Measurements from ENCODE around the gene KHNYN.

Gene KHNYN

DNA sequence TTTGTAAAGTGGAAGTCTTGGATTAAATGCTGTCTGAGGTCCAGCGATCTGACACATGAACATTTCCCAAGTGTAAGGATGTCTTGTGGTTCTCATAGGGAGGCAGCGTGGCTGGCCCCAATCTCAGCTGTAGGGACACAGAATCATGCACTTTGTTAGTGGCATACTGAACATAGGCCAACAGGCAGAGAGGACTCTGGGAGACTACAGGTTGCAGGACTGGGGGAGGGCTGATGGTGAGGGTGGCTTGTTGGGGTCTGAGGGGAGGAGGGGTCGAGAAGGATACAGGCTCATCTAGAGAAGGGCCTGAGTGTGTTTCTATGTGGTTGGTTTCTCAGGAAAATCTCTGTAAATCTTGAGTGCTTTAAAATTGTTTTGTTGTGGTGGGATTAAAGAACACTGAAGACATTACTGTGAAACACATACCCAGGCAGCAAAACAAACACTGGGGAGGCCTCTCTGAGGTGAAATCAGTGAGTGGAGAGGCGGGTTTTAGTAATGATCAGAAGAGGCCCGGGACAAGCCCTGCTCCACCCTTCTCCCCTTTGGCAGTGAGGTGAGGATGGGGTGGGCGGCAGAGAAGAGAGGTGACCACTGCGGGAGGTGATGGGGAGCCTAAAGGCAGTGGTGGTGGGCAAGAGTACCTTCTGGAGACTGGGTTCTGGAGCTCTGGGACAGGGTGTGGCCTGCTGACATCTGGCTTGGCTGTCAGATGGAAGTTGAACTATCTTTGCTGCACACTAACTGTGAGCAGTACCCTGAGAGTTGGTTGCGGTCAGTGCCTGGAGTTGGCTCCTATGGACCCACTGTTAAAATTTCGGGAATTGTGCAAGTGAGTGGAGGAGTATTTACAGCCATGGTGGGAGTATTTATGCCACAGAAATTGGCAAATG lies 27.7 kb upstream of the KHNYN start:
- no peak for DNase-seq (ENCODE audit: low spot score)

DNA sequence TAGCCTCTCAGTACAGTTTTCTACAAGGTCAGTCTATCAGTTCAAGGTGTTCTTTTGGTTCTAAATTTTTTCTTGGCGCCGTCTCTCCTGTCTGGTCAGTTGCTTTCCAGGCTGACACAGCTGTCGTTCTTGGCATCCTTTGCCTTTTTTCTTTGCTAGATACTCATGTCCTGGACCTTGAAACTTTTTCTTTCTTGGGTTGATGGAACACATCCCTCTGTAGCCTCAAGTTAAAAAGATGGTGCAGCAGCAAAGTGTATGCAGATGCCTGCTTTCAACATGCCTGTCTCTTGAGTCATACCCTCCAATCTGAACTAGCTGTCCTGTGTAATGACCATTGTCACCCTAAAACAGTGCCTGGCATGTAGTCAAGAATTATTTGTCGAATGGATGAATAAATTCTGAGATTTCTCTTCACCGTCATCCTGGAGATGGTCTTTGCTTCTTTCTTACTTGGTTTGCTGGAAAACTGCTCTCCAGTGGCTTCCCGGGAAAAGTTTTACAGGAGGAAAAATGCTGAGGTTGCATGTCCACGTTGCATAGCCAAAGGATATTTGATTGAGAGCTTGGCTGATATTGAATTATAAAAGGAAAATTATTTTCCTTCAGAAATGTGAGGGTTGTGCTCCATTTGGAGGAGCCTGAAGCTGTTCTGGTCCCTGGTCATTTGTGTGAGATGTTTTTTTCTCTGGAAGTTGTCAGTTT lies 26.3 kb upstream of the KHNYN start:
- peak; percentile 40 for DNase-seq (ENCODE audit: low spot score)

DNA sequence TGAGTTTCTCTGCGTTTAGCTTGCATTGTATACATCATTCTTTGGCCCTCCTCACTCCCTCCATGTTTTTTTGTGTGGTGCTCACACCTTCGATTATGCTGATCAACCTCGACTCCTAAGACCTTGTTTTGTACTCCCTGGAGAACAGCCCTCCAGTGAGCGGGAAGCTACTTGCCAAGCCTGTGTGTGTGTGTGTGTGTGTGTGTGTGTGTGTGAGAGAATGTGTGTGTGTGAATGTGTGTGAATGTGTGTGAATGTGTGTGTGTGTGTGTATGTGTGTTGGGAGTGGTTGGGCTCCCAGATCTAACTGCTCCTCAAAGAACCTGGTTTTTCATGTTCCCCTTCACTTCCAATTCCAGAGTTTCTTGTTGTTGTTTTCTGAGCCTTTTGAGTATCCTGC lies 24.9 kb upstream of the KHNYN start:
- DNase-seq (ENCODE audit: low spot score), result no peak

- DNase-seq (ENCODE audit: low spot score), result no peak
Measured at GRCh38 chr14:24406416-24406815, 23.3 kb upstream of the KHNYN start.

DNA sequence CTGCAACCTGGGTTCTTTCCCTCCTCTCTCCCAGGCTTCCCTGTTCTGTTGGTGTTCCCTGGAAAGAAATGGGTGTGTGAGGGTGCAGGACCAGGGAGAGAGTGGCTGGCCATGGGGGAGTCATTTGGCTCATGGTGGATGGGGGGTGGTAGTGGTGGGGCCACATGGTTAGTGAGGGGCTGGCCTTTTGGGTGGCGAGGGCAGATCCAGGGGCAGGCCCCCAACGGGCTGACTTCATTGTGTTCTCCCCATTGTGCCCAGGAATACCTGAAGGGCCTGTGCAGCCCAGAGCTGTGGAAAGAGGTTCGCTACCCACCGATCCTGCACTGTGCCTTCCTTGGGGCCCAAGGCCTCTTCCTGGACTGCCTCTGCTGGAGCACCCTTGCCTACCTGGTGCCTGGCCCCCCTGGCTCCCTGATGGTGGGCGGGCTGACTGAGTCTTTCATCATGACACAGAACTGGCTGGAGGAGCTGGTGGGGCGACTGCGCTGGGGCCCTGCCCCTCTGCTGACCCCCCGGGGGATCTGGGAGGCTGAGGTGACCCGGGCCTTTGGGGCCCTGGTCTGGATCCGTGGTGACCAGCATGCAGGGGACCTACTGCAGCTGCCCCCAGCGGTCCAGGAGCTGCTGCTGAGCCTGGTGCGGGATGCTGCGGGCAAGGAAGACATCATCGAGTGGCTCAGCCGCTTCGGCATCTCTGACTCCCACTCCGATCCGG lies 22.0 kb upstream of the KHNYN start:
- no peak for DNase-seq (ENCODE audit: low spot score)

GRCh38 chr14:24408764-24409163 lies 21.0 kb upstream of the KHNYN start:
- DNase-seq (ENCODE audit: low spot score), result peak; percentile 25

- no peak for DNase-seq (ENCODE audit: low spot score)
Measured at GRCh38 chr14:24409192-24409591, 20.6 kb upstream of the KHNYN start.

DNA sequence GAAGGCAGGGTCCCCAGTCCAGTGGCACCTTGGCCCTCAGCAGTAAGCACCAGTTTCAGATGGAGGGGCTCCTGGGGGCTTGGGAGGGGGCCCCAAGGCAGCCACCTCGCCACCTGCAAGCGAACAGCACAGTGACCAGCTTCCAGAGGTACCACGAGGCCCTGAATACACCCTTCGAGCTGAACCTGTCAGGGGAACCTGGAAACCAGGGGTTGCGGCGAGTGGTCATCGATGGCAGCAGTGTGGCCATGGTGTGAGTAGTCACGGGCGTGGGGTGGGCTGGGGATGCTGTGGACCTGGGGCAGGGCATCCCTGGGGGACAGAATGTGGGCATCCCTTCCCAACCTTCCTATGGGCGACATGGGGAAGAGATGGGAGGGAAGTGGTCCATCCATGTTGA lies 19.8 kb upstream of the KHNYN start:
- DNase-seq (ENCODE audit: low spot score), result no peak

DNA sequence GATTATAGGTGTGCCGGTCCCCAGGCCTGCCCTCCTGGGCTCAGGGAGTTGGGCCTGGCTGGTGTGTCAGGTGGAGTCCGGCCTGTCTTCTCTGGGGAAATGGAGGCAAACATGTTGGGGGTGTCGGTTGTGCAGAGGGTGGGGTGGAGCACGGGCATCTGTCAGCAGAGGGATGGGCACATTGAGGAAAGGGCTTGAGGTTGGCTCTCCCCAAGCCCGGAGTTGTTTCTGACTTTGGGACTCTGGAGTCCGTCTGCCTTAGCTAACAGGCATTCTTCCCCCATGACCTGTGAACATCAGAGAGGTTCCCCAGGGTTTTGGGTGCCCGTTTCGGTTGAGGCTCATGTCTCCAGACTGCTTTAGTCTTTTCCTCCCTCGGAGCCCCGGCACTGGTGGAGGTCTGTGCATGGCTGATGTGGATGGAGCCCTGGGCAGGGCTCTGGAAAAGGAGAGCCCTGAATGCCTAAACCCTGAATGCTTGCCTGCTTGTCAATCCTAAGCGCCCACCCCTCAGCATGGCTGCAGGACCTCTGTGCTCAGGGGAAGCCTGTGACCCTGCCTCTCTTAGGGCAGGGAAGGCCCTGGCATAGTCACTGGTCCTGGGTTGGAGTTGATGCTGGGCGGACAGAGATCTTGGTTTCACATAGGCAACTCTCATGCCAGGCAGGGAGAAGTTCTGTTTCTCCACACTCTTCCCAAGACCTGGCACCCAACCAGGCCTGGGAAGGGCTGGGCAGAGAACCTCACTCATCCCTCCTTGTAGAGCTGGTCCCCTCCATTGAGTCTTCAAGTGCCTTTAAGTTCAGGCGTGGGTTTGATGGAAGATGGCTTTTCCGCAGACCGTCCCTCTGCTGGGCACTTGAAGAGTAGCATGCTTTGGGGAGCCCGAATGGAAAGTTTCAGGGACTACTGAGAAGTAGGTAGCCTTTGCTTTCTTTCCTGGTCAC lies 18.0 kb upstream of the KHNYN start:
- DNase-seq (ENCODE audit: low spot score), result peak; percentile 77

DNA sequence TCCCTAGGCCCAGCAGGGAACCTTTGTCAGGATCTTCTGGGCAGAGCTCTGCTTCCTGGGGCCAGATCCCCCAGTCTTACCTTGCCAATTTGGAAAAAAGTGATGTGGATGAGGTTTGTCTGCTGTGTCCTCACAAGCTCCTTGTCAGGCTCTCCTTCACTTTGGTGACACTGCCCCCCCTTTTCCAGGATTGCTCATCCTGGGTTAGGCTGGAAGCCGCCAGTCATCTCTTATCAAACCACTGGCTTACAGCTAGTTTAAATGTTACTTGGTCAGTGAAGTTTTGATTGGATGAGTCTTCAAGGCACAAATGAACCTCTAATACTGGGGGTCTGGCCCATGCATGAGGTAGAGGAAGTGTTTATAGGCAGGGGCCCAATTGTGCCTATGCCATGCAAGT lies 15.7 kb upstream of the KHNYN start:
- no peak for DNase-seq (ENCODE audit: low spot score)

- DNase-seq (ENCODE audit: low spot score), result no peak
Measured at GRCh38 chr14:24414732-24415420, 14.9 kb upstream of the KHNYN start.

DNA sequence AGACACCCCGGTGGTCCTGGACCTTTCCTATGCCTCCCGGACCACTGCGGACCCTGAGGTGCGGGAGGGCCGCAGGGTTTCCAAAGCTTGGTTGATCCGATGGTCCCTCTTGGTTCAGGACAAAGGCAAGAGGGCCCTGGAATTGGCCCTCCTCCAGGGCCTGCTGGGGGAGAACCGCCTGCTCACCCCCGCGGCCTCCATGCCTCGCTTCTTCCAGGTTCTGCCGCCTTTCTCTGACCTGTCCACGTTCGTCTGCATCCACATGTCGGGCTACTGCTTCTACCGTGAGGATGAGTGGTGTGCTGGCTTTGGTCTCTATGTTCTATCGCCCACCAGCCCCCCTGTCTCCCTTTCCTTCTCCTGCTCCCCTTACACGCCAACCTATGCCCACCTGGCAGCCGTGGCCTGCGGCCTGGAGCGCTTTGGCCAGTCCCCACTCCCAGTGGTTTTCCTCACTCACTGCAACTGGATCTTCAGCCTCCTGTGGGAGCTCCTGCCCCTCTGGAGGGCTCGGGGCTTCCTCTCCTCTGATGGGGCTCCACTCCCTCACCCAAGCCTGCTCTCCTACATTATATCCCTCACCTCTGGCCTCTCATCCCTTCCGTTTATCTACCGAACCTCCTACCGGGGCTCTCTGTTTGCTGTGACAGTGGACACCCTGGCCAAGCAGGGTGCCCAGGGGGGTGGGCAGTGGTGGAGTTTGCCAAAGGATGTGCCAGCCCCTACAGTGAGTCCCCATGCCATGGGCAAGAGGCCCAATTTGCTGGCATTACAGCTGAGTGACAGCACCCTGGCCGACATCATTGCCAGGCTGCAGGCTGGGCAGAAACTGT lies 14.1 kb upstream of the KHNYN start:
- DNase-seq (ENCODE audit: low spot score), result no peak

DNA sequence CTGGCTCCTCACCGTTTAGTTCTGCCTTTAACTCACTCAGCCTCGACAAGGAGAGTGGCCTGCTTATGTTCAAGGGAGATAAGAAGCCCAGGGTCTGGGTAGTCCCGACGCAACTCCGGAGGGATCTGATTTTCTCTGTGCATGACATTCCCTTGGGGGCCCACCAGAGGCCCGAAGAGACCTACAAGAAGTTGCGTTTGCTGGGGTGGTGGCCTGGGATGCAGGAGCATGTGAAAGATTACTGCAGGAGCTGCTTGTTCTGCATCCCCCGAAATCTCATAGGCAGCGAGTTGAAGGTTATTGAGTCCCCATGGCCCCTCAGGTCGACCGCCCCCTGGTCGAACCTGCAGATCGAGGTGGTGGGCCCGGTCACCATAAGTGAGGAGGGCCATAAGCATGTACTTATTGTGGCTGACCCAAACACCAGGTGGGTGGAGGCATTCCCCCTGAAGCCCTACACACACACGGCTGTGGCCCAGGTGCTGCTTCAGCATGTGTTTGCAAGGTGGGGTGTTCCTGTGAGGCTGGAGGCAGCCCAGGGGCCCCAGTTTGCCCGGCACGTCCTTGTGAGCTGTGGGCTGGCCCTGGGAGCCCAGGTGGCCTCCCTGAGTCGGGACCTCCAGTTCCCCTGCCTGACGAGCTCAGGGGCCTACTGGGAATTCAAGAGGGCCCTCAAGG lies 13.4 kb upstream of the KHNYN start:
- DNase-seq (ENCODE audit: low spot score), result no peak

GRCh38 chr14:24416932-24417619 lies 12.7 kb upstream of the KHNYN start:
- no peak for DNase-seq (ENCODE audit: low spot score)

GRCh38 chr14:24417832-24418491 lies 11.8 kb upstream of the KHNYN start:
- no peak for DNase-seq (ENCODE audit: low spot score)

DNA sequence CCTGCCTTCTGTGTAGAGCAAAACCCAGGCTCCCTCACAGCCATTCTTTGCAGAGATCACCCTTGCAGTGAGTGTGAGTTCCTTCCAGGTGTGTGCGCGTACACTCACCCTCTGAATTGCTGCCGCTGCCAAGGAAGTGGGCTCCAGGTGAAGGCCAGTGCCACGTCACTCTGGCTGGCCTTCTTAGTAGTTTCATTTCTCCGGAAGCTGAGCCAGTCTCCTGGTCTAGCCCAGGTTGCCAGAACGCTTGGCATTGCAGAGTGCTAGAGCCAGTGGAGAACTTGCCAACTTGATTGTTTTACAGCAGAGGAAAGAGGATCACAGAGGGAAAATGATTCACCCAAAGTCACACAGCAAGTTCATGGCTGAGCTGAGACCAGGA lies 11.3 kb upstream of the KHNYN start:
- DNase-seq (ENCODE audit: low spot score), result no peak

GRCh38 chr14:24422261-24422660 lies 7.5 kb upstream of the KHNYN start:
- DNase-seq (ENCODE audit: low spot score), result no peak

All from GM03348 (cell line).